HCT116 (cell line): Measurements from ENCODE around the gene TMEM117. TPM values are rescaled to one million over a fixed set of nuclear protein-coding genes. Genes with fewer than 3 reads are reported as not detected.

ENCODE experiments used
- ATAC-seq: fragments of 200-7000 bp; cut with Tn5 transposase; 2 replicates; pipeline ENCODE4 v1.9.1; 2020; ENCODE audit warnings: mild to moderate bottlenecking, moderate library complexity
- BruUV-seq: library from RNA; stranded (reverse); fragments of 400-500 nt; replicated peaks from 2 replicates; lab custom pipeline; 2021; lab: Mats Ljungman, UMichigan
- CTCF ChIA-PET: fragments of 300-600 bp; sonication (Branson Sonifier 250); formaldehyde crosslinking; loops from one replicate; lab custom pipeline; 2021; ENCODE audit warnings: antibody characterized with exemption; lab: Charles Lee
- POLR2A ChIA-PET: fragments of 300-600, 350-600 bp; sonication (Branson Sonifier 250); formaldehyde crosslinking; loops from one replicate; lab custom pipeline; 2021; ENCODE audit warnings: antibody characterized with exemption; lab: Charles Lee
- RAD21 ChIA-PET, 2 experiments: fragments of 300-600 bp; sonication (Branson Sonifier 250); formaldehyde crosslinking; loops; one replicate each; lab custom pipeline; 2023; ENCODE audit warnings: low total read pairs in 2 of 2; ENCODE audit not compliant: uncharacterized antibody in 2 of 2, unreplicated experiment in 2 of 2, low non-redundant PET in 1 of 2; lab: Charles Lee
- DNase-seq: peaks from one replicate; pipeline ENCODE4 v3.0.0-alpha.2; 2010; ENCODE audit warnings: low read depth, low spot score
- H2AFZ ChIP-seq: fragments of 200-600 bp; shearing (Covaris generic), sonication (generic); 2 replicates; pipeline ENCODE4 v1.6.1; 2017; ENCODE audit warnings: low read depth, mixed run types, mixed read lengths, antibody characterized with exemption, low read length; ENCODE audit not compliant: poor library complexity, severe bottlenecking
- H3K27ac ChIP-seq: 2 replicates; pipeline ENCODE4 v1.5.1; 2012; ENCODE audit warnings: low read depth, low read length
- H3K27me3 ChIP-seq: fragments of 200-600 bp; sonication (generic); 2 replicates; pipeline ENCODE4 v1.6.1; 2016; ENCODE audit warnings: mixed run types, low read length, mixed read lengths; ENCODE audit not compliant: insufficient read depth
- H3K36me3 ChIP-seq, 2 experiments: fragments of 200-500 bp in 1 of 2; fragments of 200-600 bp in 1 of 2; sonication (Bioruptor generic) in 1 of 2; sonication (generic) in 1 of 2; 2 replicates each; pipeline versions ENCODE4 v1.5.1 to v1.6.1; 2014 to 2016; ENCODE audit warnings: low read length in 2 of 2, inconsistent platforms in 1 of 2, mixed read lengths in 1 of 2, mixed run types in 1 of 2; ENCODE audit not compliant: insufficient read depth in 2 of 2, control insufficient read depth in 1 of 2
- H3K4me1 ChIP-seq, 2 experiments: fragments of 200-600 bp in 1 of 2; sonication (generic) in 1 of 2; 2 replicates each; pipeline versions ENCODE4 v1.5.1 to v1.6.1; 2012 to 2017; ENCODE audit warnings: low read length in 2 of 2, inconsistent platforms in 1 of 2, mild to moderate bottlenecking in 1 of 2, mixed read lengths in 1 of 2, mixed run types in 1 of 2, moderate library complexity in 1 of 2; ENCODE audit not compliant: insufficient read depth in 2 of 2, control insufficient read depth in 1 of 2
- H3K4me2 ChIP-seq: fragments of 200-600 bp; sonication (generic); 2 replicates; pipeline ENCODE4 v1.6.1; 2017; ENCODE audit warnings: mixed run types, low read length, mixed read lengths
- H3K4me3 ChIP-seq, 2 experiments: fragments of 200-600 bp in 1 of 2; sonication (generic) in 1 of 2; replicated peaks in 1 of 2; 2 replicates each; pipeline ENCODE4 v1.5.1; 2011 to 2016; ENCODE audit warnings: low read length in 2 of 2, control low read depth in 1 of 2, low read depth in 1 of 2, mild to moderate bottlenecking in 1 of 2, mixed read lengths in 1 of 2, mixed run types in 1 of 2
- H3K79me2 ChIP-seq: fragments of 200-600 bp; sonication (generic); 2 replicates; pipeline ENCODE4 v1.6.1; 2017; ENCODE audit warnings: mild to moderate bottlenecking, mixed run types, low read length, moderate library complexity, mixed read lengths; ENCODE audit not compliant: insufficient read depth
- H3K9ac ChIP-seq: fragments of 200-600 bp; sonication (generic); 2 replicates; pipeline ENCODE4 v1.6.1; 2016; ENCODE audit warnings: low read length, mixed read lengths
- H3K9me2 ChIP-seq: fragments of 200-600 bp; sonication (generic), shearing (Covaris generic); 2 replicates; pipeline ENCODE4 v1.6.1; 2017; ENCODE audit warnings: mixed run types, mild to moderate bottlenecking, moderate library complexity; ENCODE audit not compliant: insufficient read depth
- H3K9me3 ChIP-seq, 2 experiments: fragments of 200-500 bp in 1 of 2; fragments of 200-600 bp in 1 of 2; sonication (Bioruptor generic) in 1 of 2; sonication (generic) in 1 of 2; 2 replicates each; pipeline ENCODE4 v1.6.1; 2014 to 2017; ENCODE audit warnings: low read length in 2 of 2, mixed read lengths in 2 of 2, inconsistent platforms in 1 of 2, low read depth in 1 of 2, mild to moderate bottlenecking in 1 of 2, mixed run types in 1 of 2, moderate library complexity in 1 of 2; ENCODE audit not compliant: control insufficient read depth in 1 of 2, insufficient read depth in 1 of 2
- H4K20me1 ChIP-seq: fragments of 200-600 bp; sonication (generic), shearing (Covaris generic); 2 replicates; pipeline ENCODE4 v1.6.1; 2017; ENCODE audit warnings: mixed run types, mild to moderate bottlenecking, moderate library complexity; ENCODE audit not compliant: insufficient read depth
- ATF3 ChIP-seq: IDR thresholded peaks from 2 replicates; pipeline ENCODE4 v1.6.1; 2012
- CBX3 ChIP-seq: IDR thresholded peaks from 2 replicates; pipeline ENCODE4 v1.6.1; 2012; ENCODE audit warnings: low read depth
- CEBPB ChIP-seq: IDR thresholded peaks from 2 replicates; pipeline ENCODE4 v1.6.1; 2012; ENCODE audit warnings: low read depth
- CTCF ChIP-seq, 3 experiments: fragments of 200-600 bp in 1 of 3; sonication (generic) in 1 of 3; IDR thresholded peaks in 2 of 3; conservative IDR thresholded peaks in 1 of 3; 2 replicates each; pipeline ENCODE4 v1.5.1; 2012 to 2017; ENCODE audit warnings: low read depth in 2 of 3, low read length in 2 of 3, antibody characterized with exemption in 1 of 3, borderline replicate concordance in 1 of 3, control low read depth in 1 of 3, mild to moderate bottlenecking in 1 of 3, mixed read lengths in 1 of 3, mixed run types in 1 of 3, moderate library complexity in 1 of 3; ENCODE audit not compliant: insufficient read depth in 1 of 3
- EGR1 ChIP-seq: IDR thresholded peaks from 2 replicates; pipeline ENCODE4 v1.6.1; 2012; ENCODE audit warnings: low read depth
- EZH2 ChIP-seq: fragments of 200-600 bp; sonication (generic); IDR thresholded peaks from 2 replicates; pipeline ENCODE4 v1.6.1; 2017; ENCODE audit warnings: antibody characterized with exemption, mixed run types
- JUND ChIP-seq: IDR thresholded peaks from 2 replicates; pipeline ENCODE4 v1.6.1; 2012
- POLR2AphosphoS5 ChIP-seq: IDR thresholded peaks from 2 replicates; pipeline ENCODE4 v1.6.1; 2011; ENCODE audit warnings: mild to moderate bottlenecking, low read depth, low read length, moderate library complexity
- RAD21 ChIP-seq: IDR thresholded peaks from 2 replicates; pipeline ENCODE4 v1.6.1; 2012; ENCODE audit warnings: low read depth, mild to moderate bottlenecking
- SIN3A ChIP-seq: IDR thresholded peaks from 2 replicates; pipeline ENCODE4 v1.6.1; 2012; ENCODE audit warnings: low read depth
- SP1 ChIP-seq: IDR thresholded peaks from 2 replicates; pipeline ENCODE4 v1.6.1; 2012; ENCODE audit warnings: low read depth
- TCF7L2 ChIP-seq: IDR thresholded peaks from 2 replicates; pipeline ENCODE4 v1.7.0; 2011; ENCODE audit warnings: borderline replicate concordance, inconsistent platforms; ENCODE audit not compliant: insufficient read depth, insufficient read length; ENCODE audit errors: extremely low read depth
- intact Hi-C: fragments of 100-400 bp; cut with micrococcal nuclease; formaldehyde crosslinking; loops from 2 replicates; pipeline ENCODE4 v1.10.0; 2022
- total RNA-seq: library from RNA; stranded (reverse); gene quantifications from one replicate; pipeline ENCODE4 v1.2.1, GENCODE V29; 2021; ENCODE audit not compliant: unreplicated experiment

TMEM117 gene
- total RNA-seq, 1 experiment from 2014 or later = 3.6 TPM

GRCh38 chr12:43797561-43798217, 38.2 kb upstream of the TMEM117 start:
- ChIA-PET POLR2A (no interaction called here), RAD21 (no interaction called here), CTCF (no interaction called here)
- intact Hi-C loops = no loop called here
- no peak overlapping the region for H3K9ac ChIP-seq
- H2AFZ ChIP-seq = no peak overlapping the region
- no peak overlapping the region for H3K27ac ChIP-seq
- no peaks in the 10 kb centered on the region for H3K9me2 ChIP-seq
- H4K20me1 ChIP-seq = no peaks in the 10 kb centered on the region
- no peaks in the 10 kb centered on the region for H3K4me1 ChIP-seq
- H3K27me3 ChIP-seq = no peaks in the 10 kb centered on the region
- H3K4me3 ChIP-seq = no peak overlapping the region
- H3K9me3 ChIP-seq = no peaks in the 10 kb centered on the region
- H3K79me2 ChIP-seq = peaks cover 13% of the 10 kb centered on the region
- H3K4me2 ChIP-seq = no peak overlapping the region
- TF ChIP-seq CTCF (IDR thresholded peaks at IDR 0.05 in 2 of 3, conservative IDR thresholded peaks at IDR 0.05 in 1 of 3; ENCODE audit: borderline replicate concordance in 1 of 3, insufficient read depth in 1 of 3, low read depth in 2 of 3, low read length in 2 of 3) (no peak), CBX3 (no peak), JUND (no peak), TCF7L2 (no peak), RAD21 (no peak), SP1 (no peak), SIN3A (no peak), EZH2 (no peak), ATF3 (no peak), POLR2AphosphoS5 (no peak), CEBPB (no peak), EGR1 (no peak)
- peaks cover 41 to 59% of the 10 kb centered on the region in 2 experiments for H3K36me3 ChIP-seq
- ATAC-seq (no peak), DNase-seq (no peak)
- BruUV-seq = no TSS peak
